ENCODE results near the gene SLC4A11. TPM values are rescaled to one million over a fixed set of nuclear protein-coding genes. Genes with fewer than 3 reads are reported as not detected.

SLC4A11 gene
- total and polyA plus RNA-seq, 2 experiments from 2014 or later, result 14.8 to 17.1 TPM

- Histone ChIP-seq H4K20me1 (replicated peaks; ENCODE audit: insufficient read depth) (no peaks in the 10 kb centered on the region), H3K27ac (ENCODE audit: low read depth) (no peak overlapping the region), H3K4me3 (no peak overlapping the region), H3K4me2 (no peak overlapping the region), H3F3A (replicated peaks; ENCODE audit: low read depth) (no peaks in the 10 kb centered on the region), H2AFZ (no peak overlapping the region), H3K4me1 (ENCODE audit: insufficient read depth) (no peaks in the 10 kb centered on the region), H3K9me2 (ENCODE audit: insufficient read depth) (no peaks in the 10 kb centered on the region), H3K27me3 (ENCODE audit: insufficient read depth) (no peaks in the 10 kb centered on the region), H3K36me3 (ENCODE audit: insufficient read depth) (no peaks in the 10 kb centered on the region), H3K79me2 (replicated peaks; ENCODE audit: insufficient read depth) (no peaks in the 10 kb centered on the region)
- TF ChIP-seq ZNF462 (CRISPR knock-in tag; IDR thresholded peaks at IDR 0.05), result no peak
- TF ChIP-seq JUNB (IDR thresholded peaks at IDR 0.05; ENCODE audit: unreplicated experiment), result no peak
- TF ChIP-seq POLR2AphosphoS5 (IDR thresholded peaks at IDR 0.05; ENCODE audit: low read depth), result no peak
- no peak for TF ChIP-seq NANOG (IDR thresholded peaks at IDR 0.05; ENCODE audit: borderline replicate concordance)
- TF ChIP-seq EZH2phosphoT487 (IDR thresholded peaks at IDR 0.05; ENCODE audit: unreplicated experiment), result no peak
- no peak for TF ChIP-seq ZNF331 (CRISPR knock-in tag; IDR thresholded peaks at IDR 0.05; ENCODE audit: low read depth)
- no peak for TF ChIP-seq REST (IDR thresholded peaks at IDR 0.05; ENCODE audit: unreplicated experiment)
- no peak for TF ChIP-seq ETS1 (IDR thresholded peaks at IDR 0.05)
- no peak for TF ChIP-seq CTCF (conservative IDR thresholded peaks at IDR 0.05; ENCODE audit: low read depth in 2 of 2)
- TF ChIP-seq STAT1 (IDR thresholded peaks at IDR 0.05; ENCODE audit: unreplicated experiment), result no peak
- no peak for TF ChIP-seq ZNF114 (CRISPR knock-in tag; IDR thresholded peaks at IDR 0.05)
- no peak for TF ChIP-seq EZH2 (IDR thresholded peaks at IDR 0.05; ENCODE audit: low read depth, unreplicated experiment)
- no peak for TF ChIP-seq CREB1 (CRISPR knock-in tag; IDR thresholded peaks at IDR 0.05; ENCODE audit: low read depth)
- Mint-ChIP-seq H3K27ac (no peak overlapping the region), H3K4me3 (no peak overlapping the region), H3K36me3 (ENCODE audit: low read depth) (no peaks in the 10 kb centered on the region; the same call in 2 of the 3 replicates), H3K4me1 (no peaks in the 10 kb centered on the region), H3K27me3 (ENCODE audit: insufficient read depth, low read depth, poor library complexity) (peaks cover 7% of the 10 kb centered on the region), H3K9me3 (no peaks in the 10 kb centered on the region)
- no peak for DNase-seq (ENCODE audit: low spot score)
- ATAC-seq, result no peak
These were observed 16.7 kb upstream of the SLC4A11 start for GRCh38 chr20:3255728-3256127.

Measured in GM23338 (cell line).